NT2/D1 (cell line): ENCODE measurements around the gene ATAD2B.
A peak's percentile ranks its signal among the peaks of the same experiment; 100 is the strongest.

Experiments used
- DNase-seq: peaks from one replicate; pipeline ENCODE4 v3.0.0-alpha.2; 2011; ENCODE audit warnings: low read depth, low spot score
- H3K27me3 ChIP-seq: 2 replicates; pipeline ENCODE4 v1.6.0; 2011; ENCODE audit warnings: mild to moderate bottlenecking; ENCODE audit not compliant: insufficient read length, insufficient read depth
- H3K36me3 ChIP-seq: 2 replicates; pipeline ENCODE4 v1.6.1; 2011; ENCODE audit warnings: mild to moderate bottlenecking, low read length, mixed read lengths; ENCODE audit not compliant: insufficient read depth, insufficient read length
- H3K4me1 ChIP-seq: 2 replicates; pipeline ENCODE4 v1.5.1; 2011; ENCODE audit not compliant: insufficient read depth, insufficient read length
- H3K4me3 ChIP-seq: 2 replicates; pipeline ENCODE4 v1.5.1; 2011; ENCODE audit warnings: low read depth; ENCODE audit not compliant: insufficient read length
- H3K9ac ChIP-seq: 2 replicates; pipeline ENCODE4 v1.6.0; 2011; ENCODE audit warnings: low read depth; ENCODE audit not compliant: insufficient read length
- H3K9me3 ChIP-seq: 2 replicates; pipeline ENCODE4 v1.5.1; 2011; ENCODE audit warnings: mild to moderate bottlenecking, low read length; ENCODE audit not compliant: insufficient read depth
- SUZ12 ChIP-seq: IDR thresholded peaks from 2 replicates; pipeline ENCODE4 v1.6.1; 2011; ENCODE audit not compliant: insufficient read length, insufficient read depth; ENCODE audit errors: extremely low read depth
- YY1 ChIP-seq: IDR thresholded peaks from 2 replicates; pipeline ENCODE4 v1.6.1; 2011; ENCODE audit not compliant: insufficient read length, insufficient read depth
- ZNF274 ChIP-seq: IDR thresholded peaks from 2 replicates; pipeline ENCODE4 v1.6.1; 2011; ENCODE audit warnings: mild to moderate bottlenecking, low read depth, low read length

ATAD2B gene

GRCh38 chr2:23823863-23824262, 103.1 kb downstream of the ATAD2B start:
- Histone ChIP-seq H3K4me1 (no peaks in the 10 kb centered on the region), H3K4me3 (no peak overlapping the region), H3K9me3 (no peaks in the 10 kb centered on the region), H3K27me3 (no peaks in the 10 kb centered on the region), H3K9ac (no peak overlapping the region), H3K36me3 (peaks cover 2% of the 10 kb centered on the region)
- TF ChIP-seq SUZ12 (no peak), YY1 (no peak), ZNF274 (no peak)
- DNase-seq = no peak

- DNase-seq = no peak
- Histone ChIP-seq H3K4me1 (no peaks in the 10 kb centered on the region), H3K4me3 (no peak overlapping the region), H3K9ac (no peak overlapping the region), H3K27me3 (no peaks in the 10 kb centered on the region), H3K36me3 (no peaks in the 10 kb centered on the region), H3K9me3 (no peaks in the 10 kb centered on the region)
- TF ChIP-seq ZNF274 (no peak), SUZ12 (no peak), YY1 (no peak)
These were observed 112.0 kb downstream of the ATAD2B start for GRCh38 chr2:23814963-23815362.

- no peaks in the 10 kb centered on the region for H3K4me1 ChIP-seq
- peaks cover 3% of the 10 kb centered on the region for H3K36me3 ChIP-seq
- TF ChIP-seq SUZ12 = no peak
- TF ChIP-seq ZNF274 = no peak
- no peak for TF ChIP-seq YY1
- H3K9me3 ChIP-seq = no peaks in the 10 kb centered on the region
- DNase-seq = no peak
- no peaks in the 10 kb centered on the region for H3K27me3 ChIP-seq
- no peak overlapping the region for H3K9ac ChIP-seq
- H3K4me3 ChIP-seq = no peak overlapping the region
These were observed 113.5 kb downstream of the ATAD2B start for GRCh38 chr2:23813438-23813837.

- no peak overlapping the region for H3K4me3 ChIP-seq
- H3K9ac ChIP-seq = no peak overlapping the region
- no peak for TF ChIP-seq SUZ12
- no peak for TF ChIP-seq YY1
- TF ChIP-seq ZNF274 = no peak
- DNase-seq = no peak
- H3K9me3 ChIP-seq = no peaks in the 10 kb centered on the region
- peaks cover 3% of the 10 kb centered on the region for H3K36me3 ChIP-seq
- no peaks in the 10 kb centered on the region for H3K27me3 ChIP-seq
- no peaks in the 10 kb centered on the region for H3K4me1 ChIP-seq
These were observed 117.8 kb downstream of the ATAD2B start for GRCh38 chr2:23809150-23809549.

- DNase-seq = no peak
- H3K4me3 ChIP-seq = no peak overlapping the region
- no peak overlapping the region for H3K9ac ChIP-seq
- H3K4me1 ChIP-seq = no peaks in the 10 kb centered on the region
- peaks cover 3% of the 10 kb centered on the region for H3K36me3 ChIP-seq
- no peaks in the 10 kb centered on the region for H3K9me3 ChIP-seq
- H3K27me3 ChIP-seq = no peaks in the 10 kb centered on the region
- TF ChIP-seq YY1 (no peak), ZNF274 (no peak), SUZ12 (no peak)
These were observed 120.2 kb downstream of the ATAD2B start for GRCh38 chr2:23806665-23807249.

- no peak overlapping the region for H3K4me3 ChIP-seq
- no peak for TF ChIP-seq ZNF274
- no peak for TF ChIP-seq YY1
- TF ChIP-seq SUZ12 = no peak
- H3K4me1 ChIP-seq = no peaks in the 10 kb centered on the region
- H3K27me3 ChIP-seq = no peaks in the 10 kb centered on the region
- no peak overlapping the region for H3K9ac ChIP-seq
- peaks cover 3% of the 10 kb centered on the region for H3K36me3 ChIP-seq
- no peaks in the 10 kb centered on the region for H3K9me3 ChIP-seq
- no peak for DNase-seq
These were observed 120.7 kb downstream of the ATAD2B start for GRCh38 chr2:23806201-23806600.

GRCh38 chr2:23803965-23804542, 122.9 kb downstream of the ATAD2B start:
- Histone ChIP-seq H3K4me3 (no peak overlapping the region), H3K4me1 (no peaks in the 10 kb centered on the region), H3K36me3 (no peaks in the 10 kb centered on the region), H3K9ac (no peak overlapping the region), H3K27me3 (no peaks in the 10 kb centered on the region), H3K9me3 (no peaks in the 10 kb centered on the region)
- TF ChIP-seq ZNF274 = no peak
- no peak for TF ChIP-seq SUZ12
- TF ChIP-seq YY1 = no peak
- DNase-seq = peak; percentile 8
